Measurements from ENCODE around the gene GDF9.

The GDF9 gene

GRCh38 chr5:132816083-132816482 lies 50.2 kb downstream of the GDF9 start:
- no peak for DNase-seq

- DNase-seq, result no peak
These were observed 50.8 kb downstream of the GDF9 start for GRCh38 chr5:132815454-132815853.

GRCh38 chr5:132814503-132815294 lies 51.6 kb downstream of the GDF9 start:
- no peak for DNase-seq

- peak; percentile 53 for DNase-seq
These were observed 52.4 kb downstream of the GDF9 start for GRCh38 chr5:132813599-132814502.

GRCh38 chr5:132812781-132813598 lies 53.3 kb downstream of the GDF9 start, which contains the start of gene SOWAHA:
TSS of gene SOWAHA (plus strand) at chr5:132813302. CDS start at chr5:132813622, 320 bp downstream.
- peak; percentile 8 for DNase-seq

- DNase-seq, result no peak
These were observed 54.0 kb downstream of the GDF9 start for GRCh38 chr5:132812123-132812765.

Data from activated CD4-positive, alpha-beta T cell treated with anti-CD3 and anti-CD28 coated beads for 48 hours (primary cell).